ENCODE results near the gene ATP8A2. TPM values are rescaled to one million over a fixed set of nuclear protein-coding genes. Genes with fewer than 3 reads are reported as not detected.

ATP8A2 gene
- total and polyA plus RNA-seq, 9 of the 15 experiments (the other 6 are each of a cell fraction or from before 2014, with no cell fraction given) = under 0.01 to 0.33 (median 0.06) TPM; not detected in 4

GRCh38 chr13:25662516-25662915 is 290.7 kb downstream of the ATP8A2 start:
- Histone ChIP-seq H3K4me1 (replicated peaks in 1 of 2; ENCODE audit: control insufficient read depth in 2 of 2, insufficient read depth in 2 of 2, low read length in 2 of 2) (no peaks in the 10 kb centered on the region), H3K36me3 (ENCODE audit: control insufficient read depth, insufficient read depth, low read length) (no peaks in the 10 kb centered on the region), H3K9ac (ENCODE audit: insufficient read depth in 1 of 2, low read depth in 2 of 2, low read length in 2 of 2) (no peak overlapping the region), H3K79me2 (ENCODE audit: control insufficient read depth, insufficient read depth, low read length) (no peaks in the 10 kb centered on the region), H3K4me2 (ENCODE audit: insufficient read depth, low read length) (no peak overlapping the region), H2AFZ (ENCODE audit: low read depth, low read length) (no peak overlapping the region), H3K4me3 (no peak overlapping the region), H3K27me3 (ENCODE audit: control insufficient read depth in 2 of 2, insufficient read depth in 2 of 2, low read length in 2 of 2) (no peaks in the 10 kb centered on the region; a peak in 1 of 5 replicates), H3K27ac (ENCODE audit: extremely low read depth, low read depth, low read length) (no peak overlapping the region), H4K20me1 (replicated peaks; ENCODE audit: control insufficient read depth, insufficient read depth, low read length) (no peaks in the 10 kb centered on the region), H3K9me3 (replicated peaks; ENCODE audit: control insufficient read depth, insufficient read depth, low read depth, low read length) (no peaks in the 10 kb centered on the region), H3K9me1 (ENCODE audit: control insufficient read depth, insufficient read depth, low read length) (no peaks in the 10 kb centered on the region)
- BruUV-seq (replicated peaks) = no TSS peak
- TF ChIP-seq ZNF398 (CRISPR knock-in tag; IDR thresholded peaks at IDR 0.05) (no peak), SRSF1 (IDR thresholded peaks at IDR 0.05; ENCODE audit: low read depth, low read length) (no peak), CEBPG (CRISPR knock-in tag; IDR thresholded peaks at IDR 0.05) (no peak), CEBPG (tag; conservative IDR thresholded peaks at IDR 0.05 in 1 of 2, IDR thresholded peaks at IDR 0.05 in 1 of 2) (no peak), CXXC5 (CRISPR knock-in tag; IDR thresholded peaks at IDR 0.05) (no peak), KDM1A (IDR thresholded peaks at IDR 0.05) (no peak), EWSR1 (IDR thresholded peaks at IDR 0.05; ENCODE audit: borderline replicate concordance, low read depth, partially characterized antibody) (no peak), JUND (IDR thresholded peaks at IDR 0.05; ENCODE audit: borderline replicate concordance, low read depth, low read length) (no peak), JUND (tag; IDR thresholded peaks at IDR 0.05; ENCODE audit: borderline replicate concordance, low read depth, low read length) (no peak), NR2F6 (CRISPR knock-in tag; IDR thresholded peaks at IDR 0.05) (no peak), GATAD2B (IDR thresholded peaks at IDR 0.05; ENCODE audit: borderline replicate concordance) (no peak)
- TF ChIP-seq, protein P1, sequence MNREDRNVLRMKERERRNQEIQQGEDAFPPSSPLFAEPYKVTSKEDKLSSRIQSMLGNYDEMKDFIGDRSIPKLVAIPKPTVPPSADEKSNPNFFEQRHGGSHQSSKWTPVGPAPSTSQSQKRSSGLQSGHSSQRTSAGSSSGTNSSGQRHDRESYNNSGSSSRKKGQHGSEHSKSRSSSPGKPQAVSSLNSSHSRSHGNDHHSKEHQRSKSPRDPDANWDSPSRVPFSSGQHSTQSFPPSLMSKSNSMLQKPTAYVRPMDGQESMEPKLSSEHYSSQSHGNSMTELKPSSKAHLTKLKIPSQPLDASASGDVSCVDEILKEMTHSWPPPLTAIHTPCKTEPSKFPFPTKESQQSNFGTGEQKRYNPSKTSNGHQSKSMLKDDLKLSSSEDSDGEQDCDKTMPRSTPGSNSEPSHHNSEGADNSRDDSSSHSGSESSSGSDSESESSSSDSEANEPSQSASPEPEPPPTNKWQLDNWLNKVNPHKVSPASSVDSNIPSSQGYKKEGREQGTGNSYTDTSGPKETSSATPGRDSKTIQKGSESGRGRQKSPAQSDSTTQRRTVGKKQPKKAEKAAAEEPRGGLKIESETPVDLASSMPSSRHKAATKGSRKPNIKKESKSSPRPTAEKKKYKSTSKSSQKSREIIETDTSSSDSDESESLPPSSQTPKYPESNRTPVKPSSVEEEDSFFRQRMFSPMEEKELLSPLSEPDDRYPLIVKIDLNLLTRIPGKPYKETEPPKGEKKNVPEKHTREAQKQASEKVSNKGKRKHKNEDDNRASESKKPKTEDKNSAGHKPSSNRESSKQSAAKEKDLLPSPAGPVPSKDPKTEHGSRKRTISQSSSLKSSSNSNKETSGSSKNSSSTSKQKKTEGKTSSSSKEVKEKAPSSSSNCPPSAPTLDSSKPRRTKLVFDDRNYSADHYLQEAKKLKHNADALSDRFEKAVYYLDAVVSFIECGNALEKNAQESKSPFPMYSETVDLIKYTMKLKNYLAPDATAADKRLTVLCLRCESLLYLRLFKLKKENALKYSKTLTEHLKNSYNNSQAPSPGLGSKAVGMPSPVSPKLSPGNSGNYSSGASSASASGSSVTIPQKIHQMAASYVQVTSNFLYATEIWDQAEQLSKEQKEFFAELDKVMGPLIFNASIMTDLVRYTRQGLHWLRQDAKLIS (CRISPR knock-in tag; IDR thresholded peaks at IDR 0.05) = no peak
- intact Hi-C loops (cut with micrococcal nuclease) (no loop called here), in situ Hi-C loops (cut with MboI) (no loop called here)
- no peak for ATAC-seq
- WGBS (ENCODE audit: insufficient coverage, low coverage, missing lambda C conversion rate) = 0% methylated on average over 1 of the region's 1 CpG
- no peak for FAIRE-seq
- DNase-seq (ENCODE audit: extremely low read depth in 1 of 4, low spot score in 3 of 4) = no peak
- ChIA-PET POLR2A (no interaction called here), CTCF (ENCODE audit: low intra/inter-chr PET ratio) (no interaction called here)

All from K562 (cell line).